HFFc6 (cell line): ENCODE measurements around the gene PLEKHJ1. TPM values are rescaled to one million over a fixed set of nuclear protein-coding genes. Genes with fewer than 3 reads are reported as not detected.

Experiments
- DNase-seq: peaks from one replicate; pipeline ENCODE4 v3.0.0-alpha.2; 2018
- H3K27ac Mint-ChIP-seq: 2 replicates; pipeline ENCODE4 v1.8.0; 2020; ENCODE audit warnings: mild to moderate bottlenecking, mixed read lengths
- H3K27me3 Mint-ChIP-seq: 2 replicates; pipeline ENCODE4 v1.8.0; 2021; ENCODE audit warnings: mild to moderate bottlenecking, moderate library complexity, mixed read lengths; ENCODE audit not compliant: insufficient read depth
- H3K36me3 Mint-ChIP-seq: 2 replicates; pipeline ENCODE4 v1.8.0; 2021; ENCODE audit warnings: low read depth, mixed read lengths
- H3K4me1 Mint-ChIP-seq: 2 replicates; pipeline ENCODE4 v1.8.0; 2020; ENCODE audit warnings: low read depth, mixed read lengths
- H3K4me3 Mint-ChIP-seq: 2 replicates; pipeline ENCODE4 v1.8.0; 2020; ENCODE audit warnings: mild to moderate bottlenecking, moderate library complexity, mixed read lengths
- H3K9me3 Mint-ChIP-seq: 2 replicates; pipeline ENCODE4 v1.8.0; 2020; ENCODE audit warnings: mild to moderate bottlenecking, mixed read lengths
- total RNA-seq, 6 experiments: library from RNA; stranded (reverse); fragmentation: NEBNext Ultra II Directional; extraction: Animal tissue kit (Norgen Biotek cat#: 25700); gene quantifications; 2 replicates in 1 of 6; 3 replicates in 5 of 6; pipeline ENCODE4 v1.2.3, GENCODE V29; 2021
- TF ChIP-seq, protein P1 (sequence below): fragments of 200-600 bp; sonication (generic); IDR thresholded peaks from 2 replicates; pipeline ENCODE4 v1.5.0; 2021; ENCODE audit warnings: antibody characterized with exemption, mild to moderate bottlenecking

The PLEKHJ1 gene
- total RNA-seq, 6 experiments from 2014 or later: 45.9 to 57.3 (median 50.2) TPM

- peaks cover 11% of the 10 kb centered on the region for H3K27me3 Mint-ChIP-seq
These were observed 6.8 kb downstream of the PLEKHJ1 start for GRCh38 chr19:2229103-2230032.

GRCh38 chr19:2228157-2229030 lies 7.7 kb downstream of the PLEKHJ1 start:
- no peak overlapping the region; the same call in 1 of the 2 replicates for H3K4me3 Mint-ChIP-seq
- TF ChIP-seq, protein P1, sequence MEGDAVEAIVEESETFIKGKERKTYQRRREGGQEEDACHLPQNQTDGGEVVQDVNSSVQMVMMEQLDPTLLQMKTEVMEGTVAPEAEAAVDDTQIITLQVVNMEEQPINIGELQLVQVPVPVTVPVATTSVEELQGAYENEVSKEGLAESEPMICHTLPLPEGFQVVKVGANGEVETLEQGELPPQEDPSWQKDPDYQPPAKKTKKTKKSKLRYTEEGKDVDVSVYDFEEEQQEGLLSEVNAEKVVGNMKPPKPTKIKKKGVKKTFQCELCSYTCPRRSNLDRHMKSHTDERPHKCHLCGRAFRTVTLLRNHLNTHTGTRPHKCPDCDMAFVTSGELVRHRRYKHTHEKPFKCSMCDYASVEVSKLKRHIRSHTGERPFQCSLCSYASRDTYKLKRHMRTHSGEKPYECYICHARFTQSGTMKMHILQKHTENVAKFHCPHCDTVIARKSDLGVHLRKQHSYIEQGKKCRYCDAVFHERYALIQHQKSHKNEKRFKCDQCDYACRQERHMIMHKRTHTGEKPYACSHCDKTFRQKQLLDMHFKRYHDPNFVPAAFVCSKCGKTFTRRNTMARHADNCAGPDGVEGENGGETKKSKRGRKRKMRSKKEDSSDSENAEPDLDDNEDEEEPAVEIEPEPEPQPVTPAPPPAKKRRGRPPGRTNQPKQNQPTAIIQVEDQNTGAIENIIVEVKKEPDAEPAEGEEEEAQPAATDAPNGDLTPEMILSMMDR: no peak
- no peaks in the 10 kb centered on the region for H3K4me1 Mint-ChIP-seq
- no peaks in the 10 kb centered on the region for H3K9me3 Mint-ChIP-seq
- peaks cover 12% of the 10 kb centered on the region for H3K27me3 Mint-ChIP-seq
- no peak overlapping the region for H3K27ac Mint-ChIP-seq
- no peak for DNase-seq
- peaks cover 15% of the 10 kb centered on the region; the same call in 1 of the 2 replicates for H3K36me3 Mint-ChIP-seq

More at GRCh38 chr19:2229103-2230032, 6.8 kb downstream of the PLEKHJ1 start:
- Mint-ChIP-seq H3K4me1 (peaks cover 5% of the 10 kb centered on the region; the same call in 1 of the 2 replicates), H3K27ac (no peak overlapping the region), H3K36me3 (peaks cover 15% of the 10 kb centered on the region), H3K4me3 (no peak overlapping the region; the same call in 1 of the 2 replicates), H3K9me3 (no peaks in the 10 kb centered on the region)
- TF ChIP-seq, protein P1: no peak
- no peak for DNase-seq

- no peaks in the 10 kb centered on the region for H3K4me1 Mint-ChIP-seq
- no peaks in the 10 kb centered on the region for H3K9me3 Mint-ChIP-seq
- TF ChIP-seq, protein P1: no peak
- peaks cover 15% of the 10 kb centered on the region; the same call in 1 of the 2 replicates for H3K36me3 Mint-ChIP-seq
- H3K27ac Mint-ChIP-seq: no peak overlapping the region
- no peak overlapping the region for H3K4me3 Mint-ChIP-seq
- peaks cover 9% of the 10 kb centered on the region for H3K27me3 Mint-ChIP-seq
- DNase-seq: no peak
These were observed 8.5 kb downstream of the PLEKHJ1 start for GRCh38 chr19:2227415-2228156.

GRCh38 chr19:2226840-2227360 lies 9.2 kb downstream of the PLEKHJ1 start:
- Mint-ChIP-seq H3K36me3 (peaks cover 15% of the 10 kb centered on the region; the same call in 1 of the 2 replicates), H3K4me3 (no peak overlapping the region), H3K9me3 (no peaks in the 10 kb centered on the region), H3K27me3 (peaks cover 7% of the 10 kb centered on the region), H3K27ac (no peak overlapping the region), H3K4me1 (no peaks in the 10 kb centered on the region)
- DNase-seq: no peak
- TF ChIP-seq, protein P1: no peak
